Thoracic aorta (tissue), 2 donors: ENCODE results near the gene SYT9. TPM values are rescaled to one million over a fixed set of nuclear protein-coding genes. Genes with fewer than 3 reads are reported as not detected.

Experiments
- ATAC-seq: fragments of 150-250 bp; one replicate; pipeline ENCODE4 v1.8.0; 2017; ENCODE audit warnings: low read depth; ENCODE audit not compliant: insufficient number of reproducible peaks, low FRiP score
- DNase-seq: peaks from one replicate; pipeline ENCODE4 v3.0.0-alpha.2; 2020; ENCODE audit warnings: low spot score
- H3K27ac ChIP-seq, 2 donors: fragments of 200-600 bp; sonication (generic); 1 replicate in 1 of 2; 2 replicates in 1 of 2; pipeline ENCODE4 v1.5.1; 2016; ENCODE audit warnings: mild to moderate bottlenecking in 2 of 2, moderate library complexity in 2 of 2
- H3K27me3 ChIP-seq: fragments of 200-600 bp; sonication (generic); replicated peaks from 2 replicates; pipeline ENCODE4 v1.6.0; 2016; ENCODE audit warnings: mild to moderate bottlenecking; ENCODE audit not compliant: insufficient read depth
- H3K36me3 ChIP-seq: fragments of 200-600 bp; sonication (generic); one replicate; pipeline ENCODE4 v1.5.1; 2016
- H3K4me1 ChIP-seq, 2 donors: fragments of 200-600 bp; sonication (generic); 1 replicate in 1 of 2; 2 replicates in 1 of 2; pipeline versions ENCODE4 v1.5.1 to v1.6.0; 2016; ENCODE audit warnings: low read depth in 2 of 2, mild to moderate bottlenecking in 1 of 2; ENCODE audit not compliant: control insufficient read depth in 1 of 2
- H3K4me3 ChIP-seq: fragments of 200-600 bp; sonication (generic); 2 replicates; pipeline ENCODE4 v1.5.1; 2016; ENCODE audit warnings: mild to moderate bottlenecking
- H3K9me3 ChIP-seq: fragments of 200-600 bp; sonication (generic); 2 replicates; pipeline ENCODE4 v1.5.1; 2016
- CTCF ChIP-seq: fragments of 200-600 bp; sonication (generic); IDR thresholded peaks from one replicate; pipeline ENCODE4 v1.5.1; 2019; ENCODE audit warnings: antibody characterized with exemption
- total RNA-seq, 2 donors: library from RNA; depleted of rRNA; stranded (reverse); fragments of >200 nt; gene quantifications; one replicate each; pipeline versions ENCODE4 v1.1.0 to v1.2.3, GENCODE V29; 2016

Gene SYT9
- total RNA-seq, 2 donors from 2014 or later: not detected

GRCh38 chr11:7256943-7257342 is 5.2 kb downstream of the SYT9 start:
- TF ChIP-seq CTCF: no peak

GRCh38 chr11:7257724-7258123 is 6.0 kb downstream of the SYT9 start:
- Histone ChIP-seq H3K27ac (no peak overlapping the region), H3K27me3 (no peaks in the 10 kb centered on the region), H3K4me1 (peaks cover 0 to 3% of the 10 kb centered on the region in 2 donors), H3K9me3 (no peaks in the 10 kb centered on the region), H3K4me3 (no peak overlapping the region), H3K36me3 (no peaks in the 10 kb centered on the region)
- no peak for DNase-seq
- no peak for ATAC-seq
- no peak for TF ChIP-seq CTCF

More at GRCh38 chr11:7256943-7257342, 5.2 kb downstream of the SYT9 start:
- no peak overlapping the region for H3K4me3 ChIP-seq
- H3K36me3 ChIP-seq: no peaks in the 10 kb centered on the region
- no peak for ATAC-seq
- H3K9me3 ChIP-seq: no peaks in the 10 kb centered on the region
- DNase-seq: no peak
- H3K27me3 ChIP-seq: no peaks in the 10 kb centered on the region
- H3K4me1 ChIP-seq: peaks cover 5 to 11% of the 10 kb centered on the region in 2 donors
- no peak overlapping the region for H3K27ac ChIP-seq

GRCh38 chr11:7261578-7261977 is 9.9 kb downstream of the SYT9 start:
- ATAC-seq (no peak), DNase-seq (no peak)
- Histone ChIP-seq H3K4me3 (no peak overlapping the region), H3K27me3 (no peaks in the 10 kb centered on the region), H3K9me3 (no peaks in the 10 kb centered on the region), H3K4me1 (no peaks in the 10 kb centered on the region), H3K27ac (no peak overlapping the region), H3K36me3 (no peaks in the 10 kb centered on the region)
- no peak for TF ChIP-seq CTCF

- DNase-seq (no peak), ATAC-seq (no peak)
- Histone ChIP-seq H3K4me1 (no peaks in the 10 kb centered on the region), H3K9me3 (no peaks in the 10 kb centered on the region), H3K27ac (no peak overlapping the region), H3K27me3 (no peaks in the 10 kb centered on the region), H3K4me3 (no peak overlapping the region), H3K36me3 (no peaks in the 10 kb centered on the region)
- no peak for TF ChIP-seq CTCF
Observed at GRCh38 chr11:7262672-7263071, 11.0 kb downstream of the SYT9 start.

GRCh38 chr11:7263842-7264241 is 12.1 kb downstream of the SYT9 start:
- no peaks in the 10 kb centered on the region for H3K36me3 ChIP-seq
- no peaks in the 10 kb centered on the region for H3K27me3 ChIP-seq
- no peaks in the 10 kb centered on the region for H3K4me1 ChIP-seq
- TF ChIP-seq CTCF: no peak
- H3K9me3 ChIP-seq: no peaks in the 10 kb centered on the region
- ATAC-seq: no peak
- H3K27ac ChIP-seq: no peak overlapping the region
- no peak overlapping the region for H3K4me3 ChIP-seq
- no peak for DNase-seq
